Activated T-helper 1 cell treated with anti-CD3 and anti-CD28 coated beads, Interleukin-12 subunit alpha, Interleukin-12 subunit beta, Interleukin-2, Interleukin-4 antibody, amounts not matched to agents 30 ng/mL and 10 ng/mL and 1 ng/mL, durations not matched to agents 14 hours and 24 hours and 36 hours (primary cell): ENCODE data around the gene KIAA0319L. TPM values are rescaled to one million over a fixed set of nuclear protein-coding genes. Genes with fewer than 3 reads are reported as not detected.
A peak's percentile ranks its signal among the peaks of the same experiment; 100 is the strongest.

Experiments
- DNase-seq: peaks from one replicate; pipeline ENCODE4 v3.0.0; 2021; ENCODE audit warnings: low spot score
- H3K27ac Mint-ChIP-seq: one replicate; pipeline ENCODE4 v1.8.0; 2021; ENCODE audit warnings: mild to moderate bottlenecking, mixed read lengths
- H3K27me3 Mint-ChIP-seq: one replicate; pipeline ENCODE4 v1.8.0; 2022; ENCODE audit warnings: mild to moderate bottlenecking, moderate library complexity, mixed read lengths; ENCODE audit not compliant: insufficient read depth
- H3K36me3 Mint-ChIP-seq: one replicate; pipeline ENCODE4 v1.8.0; 2021; ENCODE audit warnings: low read depth, mixed read lengths
- H3K4me1 Mint-ChIP-seq: one replicate; pipeline ENCODE4 v1.8.0; 2021; ENCODE audit warnings: low read depth, mixed read lengths
- H3K4me3 Mint-ChIP-seq: one replicate; pipeline ENCODE4 v1.8.0; 2021; ENCODE audit warnings: mild to moderate bottlenecking, moderate library complexity, mixed read lengths
- H3K9me3 Mint-ChIP-seq: one replicate; pipeline ENCODE4 v1.8.0; 2021; ENCODE audit warnings: mixed read lengths
- intact Hi-C: fragments of 100-400 bp; cut with micrococcal nuclease; formaldehyde crosslinking; loops from one replicate; pipeline ENCODE4 v1.15.1; 2024
- total RNA-seq: library from RNA; stranded (reverse); gene quantifications from 2 replicates; pipeline ENCODE4 v1.2.3, GENCODE V29; 2022

The KIAA0319L gene
- total RNA-seq = 42.5 and 43.6 TPM in 2 replicates

DNA sequence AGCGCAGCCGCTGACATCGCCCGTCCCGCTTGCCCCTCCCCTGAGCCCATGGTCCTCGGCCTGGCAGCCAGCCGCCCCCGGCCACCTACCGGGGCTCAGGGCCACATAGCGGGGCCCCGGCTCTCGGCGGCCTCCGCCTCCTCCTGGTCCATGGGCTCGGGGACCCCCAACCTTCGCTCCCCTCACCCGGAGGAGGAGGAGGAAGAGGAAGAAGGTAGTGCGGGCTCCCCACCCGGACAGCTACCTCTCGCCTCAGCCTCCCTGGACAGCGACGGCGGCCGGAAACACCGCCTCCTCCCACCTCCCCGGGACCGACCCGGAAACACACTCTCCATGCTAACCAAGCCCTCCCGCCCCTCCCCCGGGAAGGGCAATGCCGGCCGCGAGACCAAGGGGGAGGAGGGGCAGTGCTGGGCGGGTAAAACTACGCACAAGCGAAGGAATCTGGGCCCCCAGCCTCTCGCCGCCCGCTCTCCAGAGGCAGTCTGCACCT lies at the start of gene KIAA0319L:
Gene KIAA0319L, minus strand, starts transcription at position 286 of the 493 bp plus-strand sequence. CDS start 2,912 bp downstream, outside the sequence.
- Mint-ChIP-seq H3K9me3 (no peaks in the 10 kb centered on the region), H3K27ac (peak within 1 kb of the TSS; percentile 96), H3K36me3 (peaks cover 30% of the 10 kb centered on the region), H3K27me3 (no peaks in the 10 kb centered on the region), H3K4me3 (peak within 1 kb of the TSS; percentile 98), H3K4me1 (peaks cover 66% of the 10 kb centered on the region)
- intact Hi-C loops = loop anchor here (1.0 to 10.0 kb wide), 8 partner anchors 18 to 702 kb away; partner anchors contain the start of genes AGO3, PSMB2, SFPQ and SMIM12
- no peak for DNase-seq

DNA sequence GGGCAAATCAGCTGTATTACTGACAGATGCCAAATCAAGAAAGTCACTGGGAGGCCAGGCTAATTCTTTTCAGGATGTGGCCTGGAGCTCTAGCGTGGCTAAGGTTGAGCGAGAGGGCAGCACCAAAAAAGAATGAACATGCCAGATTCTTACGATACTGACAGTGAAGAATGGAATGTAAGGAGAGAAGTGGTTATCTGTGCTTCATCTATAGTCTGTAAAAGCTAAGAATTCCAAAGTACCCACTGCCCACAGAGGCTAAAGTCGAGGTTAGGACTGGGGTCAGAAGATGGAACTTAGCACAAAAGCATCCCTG lies 48.6 kb upstream of the KIAA0319L start:
- H3K4me1 Mint-ChIP-seq = peaks cover 21% of the 10 kb centered on the region
- no peak for DNase-seq
- H3K27me3 Mint-ChIP-seq = no peaks in the 10 kb centered on the region
- H3K4me3 Mint-ChIP-seq = no peak overlapping the region
- H3K36me3 Mint-ChIP-seq = peaks cover 47% of the 10 kb centered on the region
- intact Hi-C loops = no loop called here
- no peaks in the 10 kb centered on the region for H3K9me3 Mint-ChIP-seq
- no peak overlapping the region for H3K27ac Mint-ChIP-seq

DNA sequence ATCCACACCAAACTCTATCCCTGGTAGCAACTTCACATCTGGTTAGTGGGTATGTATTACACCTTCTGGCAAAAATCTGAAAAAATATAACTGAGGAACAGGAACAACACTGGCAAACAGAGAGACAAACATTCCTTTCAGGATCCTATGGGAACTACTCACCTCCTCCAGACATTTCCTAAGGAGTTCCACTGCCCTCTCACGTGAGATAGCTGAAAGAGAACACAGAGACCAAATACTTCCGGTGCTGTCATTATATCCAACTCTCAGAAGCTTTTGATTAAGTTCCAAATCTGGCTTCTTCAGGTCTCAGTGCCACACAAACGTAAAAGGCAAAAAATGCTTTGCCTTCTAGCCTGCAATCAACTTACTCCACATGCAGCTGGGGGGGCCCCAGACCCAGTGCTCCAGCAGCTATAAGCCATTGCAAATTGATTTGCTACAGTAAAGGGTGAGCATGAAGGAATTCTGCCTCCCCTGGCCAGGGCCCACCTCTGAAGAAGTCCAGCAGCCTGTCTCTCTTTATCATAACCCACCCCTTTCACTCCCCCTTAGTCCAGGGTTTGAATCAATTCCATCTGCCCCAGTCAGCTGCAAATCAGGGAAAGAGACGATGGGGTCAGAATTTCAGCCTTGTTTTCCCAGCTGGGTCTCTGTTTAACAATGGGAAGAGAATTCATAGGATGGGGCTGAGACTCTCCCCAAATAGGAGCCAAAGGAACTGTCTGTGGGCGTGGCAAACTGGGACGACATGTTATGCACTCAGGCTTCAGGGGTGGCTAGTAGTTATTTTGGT lies 48.1 kb upstream of the KIAA0319L start:
- Mint-ChIP-seq H3K4me3 (no peak overlapping the region), H3K27ac (no peak overlapping the region), H3K36me3 (peaks cover 46% of the 10 kb centered on the region), H3K4me1 (peaks cover 21% of the 10 kb centered on the region), H3K27me3 (no peaks in the 10 kb centered on the region), H3K9me3 (no peaks in the 10 kb centered on the region)
- intact Hi-C loops = no loop called here
- no peak for DNase-seq

- intact Hi-C loops = no loop called here
- H3K27me3 Mint-ChIP-seq = no peaks in the 10 kb centered on the region
- no peak for DNase-seq
- H3K4me3 Mint-ChIP-seq = no peak overlapping the region
- H3K4me1 Mint-ChIP-seq = peaks cover 17% of the 10 kb centered on the region
- no peaks in the 10 kb centered on the region for H3K9me3 Mint-ChIP-seq
- no peak overlapping the region for H3K27ac Mint-ChIP-seq
- H3K36me3 Mint-ChIP-seq = peaks cover 46% of the 10 kb centered on the region
These were observed 46.7 kb upstream of the KIAA0319L start for GRCh38 chr1:35603941-35604340.

GRCh38 chr1:35603468-35603867 lies 46.3 kb upstream of the KIAA0319L start:
- intact Hi-C loops = no loop called here
- no peak for DNase-seq
- Mint-ChIP-seq H3K4me1 (peaks cover 17% of the 10 kb centered on the region), H3K36me3 (peaks cover 48% of the 10 kb centered on the region), H3K9me3 (no peaks in the 10 kb centered on the region), H3K27ac (no peak overlapping the region), H3K27me3 (no peaks in the 10 kb centered on the region), H3K4me3 (no peak overlapping the region)

DNA sequence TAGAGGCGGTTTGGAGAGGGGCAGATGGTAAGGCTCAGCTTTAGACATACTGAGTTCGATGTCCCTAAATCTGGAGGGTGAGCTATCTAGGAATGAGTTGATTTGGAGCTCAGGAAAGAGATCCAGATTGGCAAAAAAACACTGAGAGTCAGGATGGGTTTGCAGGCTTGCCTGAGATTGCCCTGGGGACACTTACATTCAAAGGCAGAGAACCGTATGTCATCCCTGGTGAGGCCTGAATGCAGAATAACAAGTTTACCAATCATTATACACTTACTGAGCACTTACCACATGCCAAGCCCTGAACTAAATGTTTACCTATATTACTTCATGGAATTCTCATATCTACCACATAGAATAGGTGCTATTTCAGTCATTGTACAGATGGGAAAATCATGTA lies 43.4 kb upstream of the KIAA0319L start:
- intact Hi-C loops = no loop called here
- H3K4me3 Mint-ChIP-seq = no peak overlapping the region
- H3K36me3 Mint-ChIP-seq = peaks cover 35% of the 10 kb centered on the region
- H3K9me3 Mint-ChIP-seq = no peaks in the 10 kb centered on the region
- no peak overlapping the region for H3K27ac Mint-ChIP-seq
- H3K27me3 Mint-ChIP-seq = no peaks in the 10 kb centered on the region
- no peaks in the 10 kb centered on the region for H3K4me1 Mint-ChIP-seq
- no peak for DNase-seq

DNA sequence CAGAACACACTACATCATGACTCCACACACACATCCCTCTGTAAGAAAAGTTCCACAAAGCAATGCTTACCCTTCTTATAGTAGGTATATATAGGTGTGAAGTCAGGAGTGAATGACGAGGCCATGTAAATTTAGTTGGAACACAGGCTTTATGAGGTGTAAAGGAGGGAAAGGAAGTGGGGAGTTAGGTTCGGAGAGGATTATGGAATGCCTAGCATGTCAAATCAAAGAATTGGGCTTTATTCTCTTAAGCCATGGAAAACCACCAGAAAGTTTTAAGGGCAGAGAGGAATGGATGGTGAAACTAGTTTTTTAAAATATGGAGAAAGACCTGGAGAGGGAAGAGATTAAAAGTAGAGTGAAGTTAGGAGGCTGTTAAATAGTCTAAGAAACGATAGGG lies 42.2 kb upstream of the KIAA0319L start:
- H3K4me1 Mint-ChIP-seq = no peaks in the 10 kb centered on the region
- no peaks in the 10 kb centered on the region for H3K9me3 Mint-ChIP-seq
- H3K27ac Mint-ChIP-seq = no peak overlapping the region
- intact Hi-C loops = no loop called here
- peaks cover 33% of the 10 kb centered on the region for H3K36me3 Mint-ChIP-seq
- no peak for DNase-seq
- no peaks in the 10 kb centered on the region for H3K27me3 Mint-ChIP-seq
- no peak overlapping the region for H3K4me3 Mint-ChIP-seq

DNA sequence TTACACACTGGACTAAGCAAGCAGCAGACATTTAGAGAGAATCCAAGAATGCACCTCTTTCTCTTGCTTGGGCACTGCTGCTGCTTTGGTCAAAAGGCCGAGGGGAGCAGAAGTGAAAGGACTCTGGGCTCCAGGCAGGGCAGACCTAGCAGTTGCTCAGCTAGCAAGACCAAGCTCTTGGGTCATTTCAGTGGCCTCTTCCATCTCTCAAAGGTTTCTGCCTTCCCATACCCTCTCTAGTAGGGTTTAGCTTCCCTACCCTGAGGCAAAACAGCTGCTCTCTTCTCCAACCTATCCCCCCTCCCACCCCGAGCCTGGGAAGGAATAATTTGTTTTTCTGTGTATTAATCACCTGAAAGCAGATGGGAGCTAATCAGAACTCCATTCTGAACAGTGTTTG lies 41.7 kb upstream of the KIAA0319L start:
- H3K27me3 Mint-ChIP-seq = no peaks in the 10 kb centered on the region
- H3K4me3 Mint-ChIP-seq = no peak overlapping the region
- H3K9me3 Mint-ChIP-seq = no peaks in the 10 kb centered on the region
- H3K27ac Mint-ChIP-seq = no peak overlapping the region
- intact Hi-C loops = no loop called here
- no peaks in the 10 kb centered on the region for H3K4me1 Mint-ChIP-seq
- DNase-seq = no peak
- peaks cover 29% of the 10 kb centered on the region for H3K36me3 Mint-ChIP-seq

GRCh38 chr1:35597870-35598269 lies 40.7 kb upstream of the KIAA0319L start:
- Mint-ChIP-seq H3K4me3 (no peak overlapping the region), H3K27me3 (no peaks in the 10 kb centered on the region), H3K4me1 (no peaks in the 10 kb centered on the region), H3K9me3 (no peaks in the 10 kb centered on the region), H3K36me3 (peaks cover 22% of the 10 kb centered on the region), H3K27ac (no peak overlapping the region)
- intact Hi-C loops = no loop called here
- no peak for DNase-seq

DNA sequence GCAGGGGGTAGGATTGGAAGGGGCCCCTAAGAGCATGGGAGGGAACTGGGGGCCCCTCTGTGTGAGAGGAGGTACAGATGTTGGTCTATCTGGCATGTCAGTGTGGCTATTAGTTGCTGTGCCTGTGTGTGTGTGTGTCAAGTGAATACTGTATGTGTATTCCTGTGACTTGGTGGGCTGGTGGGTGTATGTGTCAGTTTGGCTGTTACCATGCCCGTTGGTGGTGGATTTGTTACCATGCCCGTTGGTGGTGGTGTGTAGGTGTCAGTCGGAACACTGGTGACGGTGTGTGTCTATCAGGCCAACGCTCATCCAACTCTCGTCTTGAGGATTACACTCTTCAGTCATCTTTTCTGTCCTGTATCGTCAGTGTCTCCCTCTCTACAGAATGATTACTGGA lies 38.5 kb upstream of the KIAA0319L start:
- H3K4me3 Mint-ChIP-seq = no peak overlapping the region
- peaks cover 17% of the 10 kb centered on the region for H3K36me3 Mint-ChIP-seq
- intact Hi-C loops = no loop called here
- no peaks in the 10 kb centered on the region for H3K9me3 Mint-ChIP-seq
- DNase-seq = no peak
- no peak overlapping the region for H3K27ac Mint-ChIP-seq
- no peaks in the 10 kb centered on the region for H3K27me3 Mint-ChIP-seq
- H3K4me1 Mint-ChIP-seq = no peaks in the 10 kb centered on the region

DNA sequence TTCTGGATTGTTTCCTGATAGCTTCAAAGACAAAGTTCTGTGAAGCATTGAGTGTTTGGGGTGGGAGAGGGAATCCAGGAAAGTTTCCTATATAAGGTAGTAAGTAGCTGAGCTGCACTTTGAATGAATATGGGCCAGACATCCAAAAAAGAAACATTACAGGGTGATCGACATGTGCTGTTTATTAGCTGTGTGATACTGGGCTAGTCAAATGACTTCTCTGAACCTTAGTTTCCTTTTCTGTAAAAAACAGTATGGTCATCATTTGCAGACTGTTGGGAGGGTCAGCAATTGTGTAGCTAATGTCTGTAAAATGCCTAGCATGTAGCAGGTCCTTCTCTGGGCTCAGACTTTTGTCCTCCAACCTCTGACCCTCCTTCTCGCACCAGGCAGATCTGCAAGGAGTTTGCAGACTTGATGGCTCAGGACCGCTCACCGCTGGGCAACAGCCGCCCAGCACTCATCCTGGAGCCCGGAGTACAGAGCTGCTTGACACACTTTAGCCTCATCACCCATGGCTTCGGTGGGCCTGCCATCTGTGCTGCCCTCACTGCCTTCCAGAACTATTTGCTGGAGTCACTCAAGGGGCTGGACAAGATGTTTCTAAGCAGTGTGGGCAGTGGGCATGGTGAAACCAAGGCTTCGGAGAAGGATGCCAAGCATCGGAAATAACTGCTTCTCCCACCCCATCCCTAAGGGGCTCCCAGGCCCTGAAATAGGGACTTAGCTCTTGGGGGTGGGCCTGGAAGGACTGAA lies 37.0 kb upstream of the KIAA0319L start:
- H3K36me3 Mint-ChIP-seq = peaks cover 13% of the 10 kb centered on the region
- no peaks in the 10 kb centered on the region for H3K27me3 Mint-ChIP-seq
- H3K4me3 Mint-ChIP-seq = no peak overlapping the region
- intact Hi-C loops = no loop called here
- H3K27ac Mint-ChIP-seq = no peak overlapping the region
- DNase-seq = no peak
- H3K4me1 Mint-ChIP-seq = no peaks in the 10 kb centered on the region
- no peaks in the 10 kb centered on the region for H3K9me3 Mint-ChIP-seq

DNA sequence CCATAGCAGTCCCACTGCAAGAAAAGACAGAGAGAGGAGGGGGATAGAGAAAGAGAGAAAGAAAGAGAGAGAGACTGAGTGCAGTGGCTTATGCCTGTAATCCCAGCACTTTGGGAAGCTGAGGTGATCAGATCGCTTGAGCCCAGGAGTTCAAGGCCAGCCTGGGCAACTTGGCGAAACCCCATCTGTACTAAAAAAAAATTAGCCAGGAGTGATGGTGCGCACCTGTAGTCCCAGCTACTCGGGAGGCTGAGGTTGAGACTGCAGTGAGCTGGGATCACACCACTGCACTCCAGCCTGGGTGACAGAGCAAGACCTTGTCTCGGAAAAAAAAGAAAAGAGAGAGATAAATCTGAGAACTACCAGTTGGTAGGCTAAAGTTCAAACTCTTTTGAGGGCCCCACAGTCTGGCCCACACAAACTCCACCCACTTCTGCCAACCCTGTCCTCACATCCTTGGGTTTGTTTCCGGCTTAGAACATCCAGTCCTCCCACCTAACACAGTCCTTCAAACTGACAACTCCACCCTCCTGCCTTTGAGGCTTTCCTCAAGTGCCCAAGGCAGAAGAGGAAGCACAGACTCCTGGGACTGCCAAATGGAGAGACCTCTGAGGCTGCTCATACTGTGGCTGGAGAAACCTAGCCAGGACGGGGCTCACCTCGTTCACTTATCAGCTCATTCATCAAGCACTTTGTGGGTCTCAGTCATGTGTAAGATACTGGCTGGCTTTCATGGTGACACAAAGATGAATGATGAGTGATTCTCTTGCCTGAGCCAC lies 36.0 kb upstream of the KIAA0319L start:
- Mint-ChIP-seq H3K27me3 (no peaks in the 10 kb centered on the region), H3K36me3 (peaks cover 8% of the 10 kb centered on the region), H3K9me3 (no peaks in the 10 kb centered on the region), H3K27ac (peak overlapping the region; percentile 41), H3K4me1 (no peaks in the 10 kb centered on the region), H3K4me3 (no peak overlapping the region)
- no peak for DNase-seq
- intact Hi-C loops = no loop called here

DNA sequence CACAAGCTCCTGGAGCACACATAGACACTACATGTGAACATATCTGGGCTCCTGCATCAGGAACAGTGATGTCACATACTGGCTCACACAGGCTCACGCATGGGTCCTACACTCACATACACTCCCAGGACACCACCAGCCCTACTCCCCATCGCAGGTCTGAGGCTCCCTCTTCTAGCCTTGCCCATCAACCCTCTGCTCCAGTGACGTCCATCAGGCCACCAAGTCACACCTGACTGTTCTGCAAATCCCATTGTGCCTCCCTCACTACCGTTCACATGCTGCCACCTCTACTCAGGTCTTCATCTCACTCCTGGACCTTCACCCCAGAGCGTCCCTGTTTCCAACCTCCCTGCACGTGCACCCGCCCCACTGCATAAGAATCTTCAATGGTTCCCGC lies 34.0 kb upstream of the KIAA0319L start:
- Mint-ChIP-seq H3K4me3 (no peak overlapping the region), H3K27ac (no peak overlapping the region), H3K4me1 (no peaks in the 10 kb centered on the region), H3K9me3 (no peaks in the 10 kb centered on the region), H3K36me3 (peaks cover 5% of the 10 kb centered on the region), H3K27me3 (no peaks in the 10 kb centered on the region)
- intact Hi-C loops = no loop called here
- no peak for DNase-seq
